ENCODE measurements around the gene CXXC1.

DNA sequence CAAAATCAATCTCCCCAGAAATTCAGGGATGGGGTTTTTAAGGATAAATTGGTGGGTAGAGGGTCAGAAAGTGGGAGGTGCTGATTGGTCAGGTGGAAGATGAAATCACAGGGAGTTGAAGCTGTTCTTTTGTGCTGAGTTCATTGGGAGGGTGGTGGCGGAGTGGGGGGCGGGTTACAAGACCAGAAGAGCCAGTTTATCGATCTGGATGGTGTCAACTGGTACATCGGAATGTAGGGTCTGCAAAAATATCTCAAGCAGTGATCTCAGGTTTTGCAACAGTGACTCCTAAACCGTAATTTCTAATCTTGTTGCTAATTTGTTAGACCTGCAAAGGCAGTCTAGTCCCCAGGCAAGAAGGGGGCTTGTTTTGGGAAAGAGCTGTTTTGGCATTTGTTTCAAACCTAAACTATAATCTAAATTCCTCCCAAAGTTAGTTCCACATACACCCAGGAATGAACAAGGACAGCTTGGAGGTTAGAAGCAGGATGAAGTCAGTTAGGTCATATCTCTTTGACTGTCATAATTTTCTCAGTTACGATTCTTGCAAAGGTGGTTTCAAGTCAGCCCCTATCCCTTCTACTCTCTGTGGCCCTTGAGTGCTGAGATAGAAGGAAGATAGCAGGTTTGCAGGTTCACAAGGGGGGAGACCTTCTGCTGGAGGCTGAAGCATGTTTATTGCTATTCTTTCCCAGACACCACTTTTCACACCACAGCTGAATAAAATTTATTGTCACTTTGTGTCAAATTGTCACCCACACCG lies 12.3 kb upstream of the CXXC1 start:
- no peak for TF ChIP-seq POLR2A (IDR thresholded peaks at IDR 0.05)
- TF ChIP-seq, protein P1, sequence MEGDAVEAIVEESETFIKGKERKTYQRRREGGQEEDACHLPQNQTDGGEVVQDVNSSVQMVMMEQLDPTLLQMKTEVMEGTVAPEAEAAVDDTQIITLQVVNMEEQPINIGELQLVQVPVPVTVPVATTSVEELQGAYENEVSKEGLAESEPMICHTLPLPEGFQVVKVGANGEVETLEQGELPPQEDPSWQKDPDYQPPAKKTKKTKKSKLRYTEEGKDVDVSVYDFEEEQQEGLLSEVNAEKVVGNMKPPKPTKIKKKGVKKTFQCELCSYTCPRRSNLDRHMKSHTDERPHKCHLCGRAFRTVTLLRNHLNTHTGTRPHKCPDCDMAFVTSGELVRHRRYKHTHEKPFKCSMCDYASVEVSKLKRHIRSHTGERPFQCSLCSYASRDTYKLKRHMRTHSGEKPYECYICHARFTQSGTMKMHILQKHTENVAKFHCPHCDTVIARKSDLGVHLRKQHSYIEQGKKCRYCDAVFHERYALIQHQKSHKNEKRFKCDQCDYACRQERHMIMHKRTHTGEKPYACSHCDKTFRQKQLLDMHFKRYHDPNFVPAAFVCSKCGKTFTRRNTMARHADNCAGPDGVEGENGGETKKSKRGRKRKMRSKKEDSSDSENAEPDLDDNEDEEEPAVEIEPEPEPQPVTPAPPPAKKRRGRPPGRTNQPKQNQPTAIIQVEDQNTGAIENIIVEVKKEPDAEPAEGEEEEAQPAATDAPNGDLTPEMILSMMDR (IDR thresholded peaks at IDR 0.05) = no peak

All from upper lobe of left lung (tissue), 4 donors.